ENCODE results near the gene C1QTNF3.

C1QTNF3 gene

GRCh38 chr5:34005211-34005610 is 37.8 kb downstream of the C1QTNF3 start:
- Histone ChIP-seq H3K4me3 (ENCODE audit: insufficient read depth, low read depth, low read length, poor library complexity, severe bottlenecking) (no peak overlapping the region), H3K27ac (ENCODE audit: insufficient read depth, low read length, poor library complexity, severe bottlenecking) (no peak overlapping the region), H3K36me3 (ENCODE audit: control insufficient read depth, insufficient read depth, low read length) (no peaks in the 10 kb centered on the region), H3K4me1 (ENCODE audit: control insufficient read depth, insufficient read depth, low read length, poor library complexity, severe bottlenecking) (peaks cover 9% of the 10 kb centered on the region), H3K27me3 (replicated peaks; ENCODE audit: control insufficient read depth, insufficient read depth, low read length, poor library complexity, severe bottlenecking) (no peaks in the 10 kb centered on the region), H3K9me3 (ENCODE audit: control insufficient read depth, low read length) (no peaks in the 10 kb centered on the region)
- no peak for DNase-seq

GRCh38 chr5:34003941-34004340 is 39.1 kb downstream of the C1QTNF3 start:
- H3K27me3 ChIP-seq (replicated peaks; ENCODE audit: control insufficient read depth, insufficient read depth, low read length, poor library complexity, severe bottlenecking): no peaks in the 10 kb centered on the region
- no peaks in the 10 kb centered on the region for H3K9me3 ChIP-seq (ENCODE audit: control insufficient read depth, low read length)
- no peak for DNase-seq
- H3K4me1 ChIP-seq (ENCODE audit: control insufficient read depth, insufficient read depth, low read length, poor library complexity, severe bottlenecking): peaks cover 6% of the 10 kb centered on the region
- H3K36me3 ChIP-seq (ENCODE audit: control insufficient read depth, insufficient read depth, low read length): no peaks in the 10 kb centered on the region
- no peak overlapping the region for H3K4me3 ChIP-seq (ENCODE audit: insufficient read depth, low read depth, low read length, poor library complexity, severe bottlenecking)
- no peak overlapping the region for H3K27ac ChIP-seq (ENCODE audit: insufficient read depth, low read length, poor library complexity, severe bottlenecking)

GRCh38 chr5:34002629-34003328 is 40.2 kb downstream of the C1QTNF3 start:
- no peaks in the 10 kb centered on the region for H3K9me3 ChIP-seq (ENCODE audit: control insufficient read depth, low read length)
- H3K4me3 ChIP-seq (ENCODE audit: insufficient read depth, low read depth, low read length, poor library complexity, severe bottlenecking): no peak overlapping the region
- no peaks in the 10 kb centered on the region for H3K4me1 ChIP-seq (ENCODE audit: control insufficient read depth, insufficient read depth, low read length, poor library complexity, severe bottlenecking)
- H3K27me3 ChIP-seq (replicated peaks; ENCODE audit: control insufficient read depth, insufficient read depth, low read length, poor library complexity, severe bottlenecking): no peaks in the 10 kb centered on the region
- no peak for DNase-seq
- H3K27ac ChIP-seq (ENCODE audit: insufficient read depth, low read length, poor library complexity, severe bottlenecking): no peak overlapping the region
- peaks cover 6% of the 10 kb centered on the region for H3K36me3 ChIP-seq (ENCODE audit: control insufficient read depth, insufficient read depth, low read length)

GRCh38 chr5:34001241-34001841 is 41.7 kb downstream of the C1QTNF3 start:
- Histone ChIP-seq H3K36me3 (ENCODE audit: control insufficient read depth, insufficient read depth, low read length) (peaks cover 6% of the 10 kb centered on the region), H3K4me3 (ENCODE audit: insufficient read depth, low read depth, low read length, poor library complexity, severe bottlenecking) (no peak overlapping the region), H3K27me3 (replicated peaks; ENCODE audit: control insufficient read depth, insufficient read depth, low read length, poor library complexity, severe bottlenecking) (no peaks in the 10 kb centered on the region), H3K4me1 (ENCODE audit: control insufficient read depth, insufficient read depth, low read length, poor library complexity, severe bottlenecking) (no peaks in the 10 kb centered on the region), H3K9me3 (ENCODE audit: control insufficient read depth, low read length) (no peaks in the 10 kb centered on the region), H3K27ac (ENCODE audit: insufficient read depth, low read length, poor library complexity, severe bottlenecking) (no peak overlapping the region)
- no peak for DNase-seq

- Histone ChIP-seq H3K27ac (ENCODE audit: insufficient read depth, low read length, poor library complexity, severe bottlenecking) (no peak overlapping the region), H3K9me3 (ENCODE audit: control insufficient read depth, low read length) (no peaks in the 10 kb centered on the region), H3K4me3 (ENCODE audit: insufficient read depth, low read depth, low read length, poor library complexity, severe bottlenecking) (no peak overlapping the region), H3K4me1 (ENCODE audit: control insufficient read depth, insufficient read depth, low read length, poor library complexity, severe bottlenecking) (no peaks in the 10 kb centered on the region), H3K36me3 (ENCODE audit: control insufficient read depth, insufficient read depth, low read length) (peaks cover 6% of the 10 kb centered on the region), H3K27me3 (replicated peaks; ENCODE audit: control insufficient read depth, insufficient read depth, low read length, poor library complexity, severe bottlenecking) (no peaks in the 10 kb centered on the region)
- DNase-seq: no peak
Measured at GRCh38 chr5:33999978-34000377, 43.0 kb downstream of the C1QTNF3 start.

- H3K27ac ChIP-seq (ENCODE audit: insufficient read depth, low read length, poor library complexity, severe bottlenecking): no peak overlapping the region
Measured at GRCh38 chr5:33997331-33997983, 45.6 kb downstream of the C1QTNF3 start.

GRCh38 chr5:33995865-33996264 is 47.1 kb downstream of the C1QTNF3 start:
- no peak overlapping the region for H3K27ac ChIP-seq (ENCODE audit: insufficient read depth, low read length, poor library complexity, severe bottlenecking)
- H3K4me3 ChIP-seq (ENCODE audit: insufficient read depth, low read depth, low read length, poor library complexity, severe bottlenecking): no peak overlapping the region
- no peaks in the 10 kb centered on the region for H3K27me3 ChIP-seq (replicated peaks; ENCODE audit: control insufficient read depth, insufficient read depth, low read length, poor library complexity, severe bottlenecking)
- H3K36me3 ChIP-seq (ENCODE audit: control insufficient read depth, insufficient read depth, low read length): peaks cover 6% of the 10 kb centered on the region
- H3K9me3 ChIP-seq (ENCODE audit: control insufficient read depth, low read length): no peaks in the 10 kb centered on the region
- H3K4me1 ChIP-seq (ENCODE audit: control insufficient read depth, insufficient read depth, low read length, poor library complexity, severe bottlenecking): no peaks in the 10 kb centered on the region
- DNase-seq: no peak

More at GRCh38 chr5:33997331-33997983, 45.6 kb downstream of the C1QTNF3 start:
- Histone ChIP-seq H3K36me3 (ENCODE audit: control insufficient read depth, insufficient read depth, low read length) (peaks cover 6% of the 10 kb centered on the region), H3K4me1 (ENCODE audit: control insufficient read depth, insufficient read depth, low read length, poor library complexity, severe bottlenecking) (no peaks in the 10 kb centered on the region), H3K4me3 (ENCODE audit: insufficient read depth, low read depth, low read length, poor library complexity, severe bottlenecking) (no peak overlapping the region), H3K27me3 (replicated peaks; ENCODE audit: control insufficient read depth, insufficient read depth, low read length, poor library complexity, severe bottlenecking) (no peaks in the 10 kb centered on the region), H3K9me3 (ENCODE audit: control insufficient read depth, low read length) (no peaks in the 10 kb centered on the region)
- DNase-seq: no peak

- Histone ChIP-seq H3K36me3 (ENCODE audit: control insufficient read depth, insufficient read depth, low read length) (peaks cover 6% of the 10 kb centered on the region), H3K27me3 (replicated peaks; ENCODE audit: control insufficient read depth, insufficient read depth, low read length, poor library complexity, severe bottlenecking) (no peaks in the 10 kb centered on the region), H3K9me3 (ENCODE audit: control insufficient read depth, low read length) (no peaks in the 10 kb centered on the region), H3K27ac (ENCODE audit: insufficient read depth, low read length, poor library complexity, severe bottlenecking) (no peak overlapping the region), H3K4me1 (ENCODE audit: control insufficient read depth, insufficient read depth, low read length, poor library complexity, severe bottlenecking) (no peaks in the 10 kb centered on the region), H3K4me3 (ENCODE audit: insufficient read depth, low read depth, low read length, poor library complexity, severe bottlenecking) (no peak overlapping the region)
- no peak for DNase-seq
Measured at GRCh38 chr5:33994845-33995244, 48.2 kb downstream of the C1QTNF3 start.

GRCh38 chr5:33992864-33993263 is 50.1 kb downstream of the C1QTNF3 start:
- Histone ChIP-seq H3K36me3 (ENCODE audit: control insufficient read depth, insufficient read depth, low read length) (no peaks in the 10 kb centered on the region), H3K27me3 (replicated peaks; ENCODE audit: control insufficient read depth, insufficient read depth, low read length, poor library complexity, severe bottlenecking) (no peaks in the 10 kb centered on the region), H3K9me3 (ENCODE audit: control insufficient read depth, low read length) (no peaks in the 10 kb centered on the region), H3K27ac (ENCODE audit: insufficient read depth, low read length, poor library complexity, severe bottlenecking) (no peak overlapping the region), H3K4me3 (ENCODE audit: insufficient read depth, low read depth, low read length, poor library complexity, severe bottlenecking) (no peak overlapping the region), H3K4me1 (ENCODE audit: control insufficient read depth, insufficient read depth, low read length, poor library complexity, severe bottlenecking) (no peaks in the 10 kb centered on the region)
- DNase-seq: no peak

- DNase-seq: no peak
- Histone ChIP-seq H3K9me3 (ENCODE audit: control insufficient read depth, low read length) (no peaks in the 10 kb centered on the region), H3K27ac (ENCODE audit: insufficient read depth, low read length, poor library complexity, severe bottlenecking) (no peak overlapping the region), H3K4me3 (ENCODE audit: insufficient read depth, low read depth, low read length, poor library complexity, severe bottlenecking) (no peak overlapping the region), H3K27me3 (replicated peaks; ENCODE audit: control insufficient read depth, insufficient read depth, low read length, poor library complexity, severe bottlenecking) (no peaks in the 10 kb centered on the region), H3K36me3 (ENCODE audit: control insufficient read depth, insufficient read depth, low read length) (peaks cover 5% of the 10 kb centered on the region), H3K4me1 (ENCODE audit: control insufficient read depth, insufficient read depth, low read length, poor library complexity, severe bottlenecking) (no peaks in the 10 kb centered on the region)
Measured at GRCh38 chr5:33985447-33985846, 57.6 kb downstream of the C1QTNF3 start.

Measured in effector memory CD4-positive, alpha-beta T cell (primary cell).